GM21723 (cell line): ENCODE results near the gene SECTM1.

ENCODE experiments used
- ATAC-seq: cut with Tn5 transposase; IDR thresholded peaks from one replicate; pipeline ENCODE4 v1.9.1; 2021; ENCODE audit warnings: mild to moderate bottlenecking, moderate library complexity; ENCODE audit not compliant: unreplicated experiment

The SECTM1 gene

DNA sequence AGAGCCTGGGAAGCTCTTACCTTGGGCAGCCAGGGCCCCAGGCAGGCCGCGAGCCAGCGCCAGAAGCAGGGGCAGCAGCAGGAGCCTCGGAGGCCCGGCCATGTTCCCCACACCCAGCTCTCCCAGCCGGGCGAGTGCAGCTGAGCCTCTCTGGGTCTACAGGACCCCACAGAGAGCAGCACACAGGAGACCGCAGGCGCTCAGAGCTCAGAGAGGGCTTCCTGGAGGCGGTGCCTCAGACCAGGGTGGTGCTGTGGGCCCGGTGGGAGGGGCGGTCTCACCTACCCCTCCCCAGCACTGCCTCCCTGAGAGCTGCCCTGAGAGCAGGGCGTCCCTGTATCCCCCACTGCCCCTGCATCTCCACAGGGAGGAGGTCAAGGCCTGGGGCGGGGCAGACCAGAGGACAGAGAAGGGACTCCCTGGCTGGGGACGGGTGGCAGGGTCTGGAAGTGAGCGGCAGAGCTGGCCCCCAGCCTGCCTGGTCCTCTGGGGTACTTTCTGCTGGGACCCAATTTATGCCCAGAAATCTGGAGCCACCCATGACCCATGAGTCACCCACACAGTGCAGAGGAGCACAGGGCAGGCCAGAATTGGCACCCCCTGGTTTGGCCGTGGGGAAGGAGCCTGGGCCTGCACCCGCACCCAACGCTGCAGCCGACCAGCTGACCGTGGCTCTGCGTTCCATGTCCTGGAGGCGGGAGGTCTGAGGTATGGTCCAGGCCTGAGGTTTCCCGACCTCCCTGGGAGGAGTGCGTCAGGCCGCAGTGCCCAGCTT lies 16.0 kb downstream of the SECTM1 start, which contains the start of gene CD7:
TSS of gene CD7 (minus strand) at position 215 of the 775 bp plus-strand sequence. CDS start at position 102, 113 bp downstream.
- no peak for ATAC-seq

DNA sequence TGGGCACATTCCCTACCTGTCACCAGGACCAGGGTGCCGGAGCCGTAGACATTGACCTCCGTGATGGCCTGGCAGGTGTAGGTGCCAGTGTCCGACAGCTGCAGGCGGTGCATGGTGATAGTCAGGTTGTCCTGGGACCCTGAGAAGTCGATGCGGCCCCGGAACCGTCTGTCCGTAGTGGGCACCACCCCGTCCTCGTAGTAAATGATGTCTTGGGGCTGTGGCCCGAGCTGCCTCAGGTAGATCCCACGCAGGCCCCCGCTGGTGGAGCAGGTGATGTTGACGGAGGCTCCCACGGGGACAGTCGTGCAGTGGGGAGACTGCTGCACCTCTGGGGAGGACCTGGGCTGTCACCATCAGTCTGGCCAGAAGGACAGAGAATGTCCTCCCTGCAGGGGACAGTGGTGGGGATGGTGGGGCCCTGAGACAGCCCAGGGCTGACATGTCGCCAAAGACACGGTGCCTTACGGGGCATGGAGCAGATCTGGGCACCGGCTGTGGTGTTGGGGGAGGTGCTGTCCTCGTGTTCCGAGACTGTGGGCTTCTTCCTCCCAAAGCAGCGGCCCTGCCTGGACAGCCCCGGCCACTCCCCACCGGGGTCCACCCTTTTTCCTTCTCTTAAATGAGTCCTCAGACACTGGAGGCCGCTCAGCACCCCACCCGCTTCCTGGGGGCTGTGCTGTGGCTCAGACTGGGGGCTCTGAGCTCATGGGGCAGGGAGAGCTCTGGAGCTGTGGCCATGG lies 16.7 kb downstream of the SECTM1 start:
- ATAC-seq: no peak

DNA sequence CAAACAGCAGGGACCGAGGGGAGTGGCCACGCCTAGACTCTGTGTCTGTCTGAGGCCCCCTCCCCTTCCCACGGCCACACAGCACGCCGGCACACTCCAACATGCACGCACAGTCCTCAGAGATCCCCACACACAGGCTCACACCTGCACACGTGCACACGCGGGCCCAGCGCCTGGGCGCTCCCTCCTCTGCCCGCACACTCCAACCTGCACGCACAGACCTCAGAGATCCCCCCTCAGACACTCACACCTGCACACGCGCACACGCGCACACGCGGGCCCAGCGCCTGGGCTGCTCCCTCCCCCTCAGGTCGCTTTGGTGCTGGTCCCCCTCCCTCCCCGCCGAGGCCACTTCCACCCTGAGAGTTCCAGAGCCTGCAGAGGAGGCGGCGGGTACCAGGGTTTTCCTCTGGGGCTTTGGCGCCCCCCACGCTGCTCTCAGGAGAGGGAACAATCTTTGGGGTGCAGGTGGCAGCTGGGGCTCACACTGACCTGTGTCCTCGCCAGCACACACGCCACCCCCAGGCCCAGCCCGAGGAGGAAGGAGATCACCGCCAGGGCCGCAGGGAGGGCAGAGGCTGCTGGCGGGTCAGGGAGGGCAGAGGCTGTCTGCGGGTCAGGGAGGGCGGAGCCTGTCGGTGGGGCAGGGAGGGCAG lies 17.7 kb downstream of the SECTM1 start:
- ATAC-seq: no peak

DNA sequence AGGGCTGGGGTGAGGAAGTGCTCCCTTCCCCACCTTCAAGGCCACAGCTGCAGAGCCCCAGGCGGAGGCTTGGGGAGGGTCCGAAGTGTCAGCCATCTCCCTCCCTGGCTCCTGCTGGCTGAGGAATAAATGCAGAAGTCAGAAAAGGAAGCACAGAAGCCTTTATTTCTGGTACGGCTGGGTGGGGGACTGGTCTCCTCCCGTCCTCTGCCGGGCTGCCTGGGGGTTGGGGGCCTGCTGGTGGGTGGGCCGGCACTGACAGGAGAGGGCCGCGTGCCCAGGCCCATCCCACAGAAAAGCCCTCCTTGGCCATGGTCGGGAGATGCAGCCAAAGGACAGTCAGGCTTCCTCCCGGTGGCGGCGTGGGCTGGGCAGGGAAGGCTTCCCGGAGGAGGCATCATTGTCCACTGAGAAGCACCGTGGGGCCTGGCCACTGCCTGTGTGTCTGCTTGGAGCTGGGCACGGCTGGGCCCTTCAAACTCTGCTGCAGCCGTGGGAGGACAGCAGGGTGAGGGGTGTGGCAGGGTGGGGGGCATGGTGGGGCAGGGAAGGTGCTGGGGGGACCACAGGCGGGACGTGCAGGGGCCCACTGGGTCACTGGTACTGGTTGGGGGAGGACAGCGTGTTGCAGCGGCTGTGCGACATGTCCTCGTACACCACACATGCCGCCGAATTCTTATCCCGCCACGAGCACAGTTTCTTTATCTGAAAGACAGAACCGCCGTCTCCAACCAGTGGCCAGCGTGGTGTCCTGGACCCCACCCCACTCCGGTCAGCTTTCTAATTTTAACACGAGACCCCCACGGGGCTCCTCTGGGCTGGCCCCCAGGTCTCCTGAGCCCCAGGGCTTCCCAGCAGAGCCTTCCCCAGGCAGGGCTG lies 18.6 kb downstream of the SECTM1 start:
- ATAC-seq: no peak

DNA sequence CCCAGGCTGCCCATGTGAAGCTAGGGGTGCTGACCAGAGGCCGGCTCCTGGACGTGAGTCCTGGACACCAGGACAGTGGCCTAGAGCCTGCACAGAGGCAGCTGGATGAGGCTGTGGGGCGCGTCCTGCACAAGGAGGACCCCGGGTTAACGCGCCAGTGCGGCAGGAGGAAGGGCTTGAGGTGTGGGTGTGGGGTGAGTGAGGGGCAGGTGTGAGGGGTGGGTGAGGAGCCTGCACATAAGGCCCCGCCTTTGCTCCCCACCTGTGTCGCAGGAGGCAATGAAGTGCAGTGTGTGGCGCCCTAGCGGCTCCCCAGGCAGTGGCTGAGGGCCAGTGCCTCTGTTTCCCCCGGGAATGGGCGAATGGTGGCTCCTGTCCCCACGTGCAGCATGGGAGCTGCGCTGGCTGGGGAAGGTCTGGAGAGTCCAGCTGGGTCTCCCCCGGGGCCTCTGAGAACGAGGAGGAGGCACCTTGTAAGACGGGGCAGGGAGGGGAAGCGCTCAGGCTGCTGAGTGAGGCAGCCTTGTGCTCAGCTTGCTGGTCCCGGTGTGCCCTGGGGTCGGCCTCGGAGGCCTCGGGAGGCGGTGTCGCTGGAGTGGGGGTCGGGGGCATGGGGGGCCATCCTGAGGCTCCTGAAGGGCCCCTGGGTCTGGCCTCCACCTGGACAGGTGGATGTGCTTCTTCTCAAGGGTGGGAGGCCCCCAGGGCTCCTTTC lies 19.4 kb downstream of the SECTM1 start:
- no peak for ATAC-seq

DNA sequence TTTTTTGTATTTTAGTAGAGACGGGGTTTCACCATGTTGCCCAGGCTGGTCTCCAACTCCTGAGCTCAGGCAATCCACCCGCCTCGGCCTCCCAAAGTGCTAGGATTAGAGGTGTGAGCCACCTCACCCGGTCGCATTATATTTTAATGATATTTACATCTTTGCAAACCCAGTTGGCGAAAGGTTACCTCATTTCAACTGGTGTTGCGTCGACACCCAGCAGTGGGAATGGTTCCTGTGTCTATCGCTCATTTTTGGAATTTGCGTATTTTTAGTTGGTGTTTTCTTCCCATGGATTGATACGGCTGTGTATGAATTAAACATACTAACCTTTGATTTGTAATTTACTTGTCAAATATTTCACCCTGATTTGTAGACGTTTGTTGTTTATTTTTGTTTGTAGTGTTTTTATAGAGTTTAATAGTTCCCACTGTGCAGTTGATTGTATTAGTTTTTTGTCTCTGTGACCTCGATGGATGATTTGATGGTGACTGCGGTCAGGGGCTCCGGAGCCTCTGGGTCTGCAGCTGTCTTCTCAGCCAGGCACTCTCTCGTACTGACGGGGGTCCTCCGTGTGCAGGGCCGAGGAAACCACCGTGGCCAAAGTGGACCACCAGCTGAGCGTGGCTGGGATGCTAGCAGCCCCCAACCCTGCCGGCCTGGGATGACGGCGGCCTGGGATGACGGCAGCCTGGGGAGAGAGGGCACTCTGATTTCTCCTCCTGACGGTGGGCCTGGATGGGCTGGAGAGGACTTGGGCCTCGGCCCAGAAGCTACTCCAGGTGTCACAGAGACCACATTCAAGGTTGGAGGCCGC lies 20.2 kb downstream of the SECTM1 start:
- ATAC-seq: no peak

DNA sequence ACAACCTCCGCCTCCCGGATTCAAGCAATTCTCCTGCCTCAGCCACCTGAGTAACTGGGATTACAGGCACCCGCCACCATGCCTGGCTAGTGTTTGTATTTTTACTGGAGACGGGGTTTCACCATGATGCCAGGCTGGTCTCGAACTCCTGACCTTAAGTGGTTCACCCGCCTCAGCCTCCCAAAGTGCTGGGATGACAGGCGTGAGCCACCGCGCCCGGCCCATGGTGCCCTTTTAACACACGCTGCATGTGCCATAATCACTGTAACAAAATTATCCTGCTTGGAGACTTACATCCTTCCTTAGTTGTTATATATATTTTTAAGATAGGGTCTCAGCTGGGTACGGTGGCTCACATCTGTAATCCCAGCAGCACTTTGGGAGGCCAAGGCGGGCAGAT lies 21.6 kb downstream of the SECTM1 start:
- ATAC-seq: no peak

DNA sequence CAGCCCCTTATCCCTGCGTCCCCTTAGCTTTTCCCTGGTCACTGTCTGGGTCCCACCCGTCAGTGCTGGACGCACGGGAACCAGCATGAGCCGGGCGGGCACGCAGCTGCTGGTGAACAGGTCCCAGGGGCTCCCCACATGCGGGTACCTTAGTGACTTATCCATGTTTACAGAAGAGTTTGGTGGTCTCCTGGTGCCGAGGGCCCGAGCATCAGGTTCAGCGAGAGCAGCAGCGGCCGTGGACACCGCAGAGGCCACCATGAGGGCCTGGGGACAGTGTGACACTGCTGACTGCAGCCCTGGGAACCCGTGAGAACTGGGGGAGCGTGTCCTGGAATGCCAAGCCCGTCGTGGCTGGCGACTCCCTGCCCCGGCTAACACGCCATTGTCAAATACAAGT lies 22.7 kb downstream of the SECTM1 start:
- ATAC-seq: no peak

DNA sequence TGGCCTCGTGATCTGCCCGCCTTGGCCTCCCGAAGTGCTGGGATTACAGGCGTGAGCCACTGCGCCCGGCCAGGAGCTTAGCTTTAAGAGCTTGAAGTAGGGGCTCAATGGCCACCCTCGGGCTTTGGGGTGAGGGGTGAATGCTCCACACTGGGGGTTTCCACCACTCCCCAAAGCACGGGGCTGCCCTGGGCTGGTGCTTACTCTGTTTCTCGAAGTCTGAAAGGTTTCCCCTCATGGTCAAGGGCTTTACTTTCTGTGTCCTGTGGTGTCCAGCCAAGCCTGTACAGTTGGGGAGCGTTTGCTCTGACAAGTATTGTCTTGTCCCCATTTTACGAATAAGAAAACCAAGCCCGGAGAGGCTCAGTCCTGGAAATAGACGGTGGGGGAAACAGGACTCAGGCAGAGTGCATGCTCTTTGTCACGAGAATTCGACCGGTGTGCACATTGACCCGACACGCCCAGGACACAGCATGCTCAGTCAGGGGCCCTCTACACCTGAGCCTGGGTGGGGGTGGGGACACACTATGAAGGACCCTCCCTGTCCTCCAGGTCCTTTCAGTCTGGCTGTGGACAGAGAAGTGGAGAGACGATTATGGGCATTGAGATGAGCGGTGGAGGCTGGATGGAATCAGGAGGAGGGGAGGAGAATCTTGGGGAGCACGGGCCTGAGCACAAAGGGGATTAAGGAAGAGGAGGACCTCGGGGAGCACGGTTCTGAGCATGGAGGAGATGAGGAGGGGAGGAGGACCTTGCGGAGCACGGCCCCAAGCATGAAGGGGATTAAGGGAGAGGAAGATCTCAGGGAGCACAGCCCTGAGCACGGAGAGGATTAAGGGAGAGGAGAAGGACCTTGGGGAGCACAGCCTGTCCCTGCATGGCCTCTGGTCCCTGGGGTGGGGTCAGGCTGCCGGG lies 23.7 kb downstream of the SECTM1 start:
- no peak for ATAC-seq

DNA sequence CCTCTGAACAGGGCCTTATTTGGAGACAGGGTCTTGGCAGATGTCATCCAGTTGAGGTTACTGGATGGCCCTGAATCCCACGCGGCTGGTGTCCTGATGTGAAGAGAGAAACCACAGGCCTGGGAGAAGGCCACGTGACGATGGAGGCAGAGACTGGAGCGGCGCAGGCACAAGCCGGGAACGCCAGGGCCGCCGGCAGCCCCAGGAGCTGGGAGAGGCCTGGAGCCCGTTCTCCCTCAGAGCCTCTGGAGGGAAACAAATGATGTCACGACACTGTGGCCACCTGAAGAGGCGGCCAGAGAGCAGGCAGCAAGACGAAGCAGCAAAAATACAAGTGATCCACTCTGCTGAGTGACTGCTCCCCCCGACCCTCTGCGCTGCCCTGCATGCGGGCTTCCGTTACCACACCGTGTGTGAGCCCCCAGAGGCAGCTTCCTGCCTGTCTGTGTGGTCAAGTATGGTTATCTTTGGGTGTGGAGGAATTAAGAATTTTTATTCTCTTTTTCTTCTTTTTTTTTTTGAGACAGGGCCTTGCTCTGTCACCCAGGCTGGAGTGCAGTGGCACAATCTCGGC lies 27.8 kb downstream of the SECTM1 start:
- no peak for ATAC-seq

DNA sequence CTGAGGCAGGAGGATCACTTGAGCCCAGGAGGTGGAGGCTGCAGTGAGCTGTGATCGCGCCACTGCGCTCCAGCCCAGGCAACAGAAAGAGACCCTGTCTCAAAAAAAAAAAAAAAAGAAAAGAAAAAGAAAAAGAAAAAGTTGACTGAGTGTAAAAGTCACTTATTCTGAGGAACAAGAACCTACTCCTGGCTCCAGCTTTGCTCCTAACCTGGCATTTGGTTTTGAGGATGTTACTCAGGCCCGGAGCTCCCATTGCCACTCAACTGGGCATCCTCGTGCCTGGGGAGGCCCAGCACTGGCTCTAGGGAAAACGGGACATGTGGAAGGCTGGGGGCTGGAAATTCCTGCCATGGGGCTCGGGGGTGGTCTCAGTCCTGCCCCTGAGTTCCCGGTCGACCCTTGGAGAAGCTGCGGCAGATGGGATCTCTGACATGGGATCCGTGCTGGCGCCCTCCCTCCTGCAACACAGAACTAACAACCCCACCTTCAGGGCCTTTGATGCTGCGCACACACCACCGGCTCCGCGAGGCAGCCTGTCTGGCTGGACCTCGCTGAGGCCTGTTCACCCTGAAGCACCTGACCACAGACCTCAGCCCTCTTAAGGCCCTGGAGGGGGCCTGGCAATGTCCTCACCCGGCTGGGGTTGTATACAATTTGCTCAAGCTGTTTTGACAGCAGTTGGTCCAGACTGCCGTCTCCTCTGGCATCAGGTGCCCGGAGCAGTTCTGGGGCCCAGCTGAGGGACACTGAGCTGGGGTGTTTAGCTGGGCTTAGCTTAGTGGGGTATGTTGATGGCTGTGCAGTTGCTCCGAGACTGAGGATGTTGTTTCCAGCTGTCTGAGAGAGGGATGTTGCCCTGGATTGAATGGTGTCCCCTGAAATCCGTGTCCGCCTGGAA lies 28.5 kb downstream of the SECTM1 start:
- no peak for ATAC-seq

DNA sequence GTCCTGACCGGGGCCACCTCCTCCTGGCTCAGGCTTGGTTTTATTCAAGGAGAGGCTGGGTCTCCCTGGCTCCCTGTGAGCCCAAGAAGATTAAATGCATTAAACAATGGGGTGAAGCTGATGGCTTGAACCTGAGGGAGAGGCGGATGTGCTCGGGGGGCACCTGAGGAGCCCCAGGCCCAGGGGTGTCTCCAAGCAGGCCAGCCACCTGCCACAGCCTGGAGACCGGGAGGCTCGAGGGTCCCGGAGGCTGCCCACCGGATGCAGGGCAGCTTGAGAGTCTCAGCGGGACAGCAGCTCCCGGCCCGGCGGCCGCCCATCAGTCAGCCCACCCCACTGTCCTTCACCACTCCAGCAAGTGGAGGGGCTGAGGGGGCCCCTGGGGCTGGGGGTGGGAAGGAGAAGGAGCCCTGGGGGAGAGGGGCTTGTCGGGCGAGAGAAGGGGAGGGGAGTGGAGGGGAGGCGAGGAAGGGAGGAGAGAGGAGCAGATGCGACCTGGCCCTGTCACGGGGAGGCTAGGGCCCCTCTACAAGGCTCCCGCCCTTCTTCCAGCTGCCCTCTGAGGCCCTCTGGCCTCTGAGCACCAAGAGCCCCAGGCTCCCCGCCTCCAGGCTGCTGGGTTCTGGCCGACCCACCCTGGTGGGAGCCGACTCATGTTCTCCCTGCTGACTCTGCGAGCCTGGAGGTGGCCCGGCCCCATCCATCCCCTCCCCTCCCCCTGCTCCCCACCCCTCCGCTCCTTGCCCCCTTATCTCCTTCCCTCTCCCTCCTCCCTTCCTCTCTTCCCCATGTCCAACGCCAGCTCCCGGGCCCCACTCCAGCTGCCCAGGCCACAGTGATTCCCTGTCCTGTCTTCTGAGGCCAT lies 29.4 kb downstream of the SECTM1 start:
- ATAC-seq: no peak

DNA sequence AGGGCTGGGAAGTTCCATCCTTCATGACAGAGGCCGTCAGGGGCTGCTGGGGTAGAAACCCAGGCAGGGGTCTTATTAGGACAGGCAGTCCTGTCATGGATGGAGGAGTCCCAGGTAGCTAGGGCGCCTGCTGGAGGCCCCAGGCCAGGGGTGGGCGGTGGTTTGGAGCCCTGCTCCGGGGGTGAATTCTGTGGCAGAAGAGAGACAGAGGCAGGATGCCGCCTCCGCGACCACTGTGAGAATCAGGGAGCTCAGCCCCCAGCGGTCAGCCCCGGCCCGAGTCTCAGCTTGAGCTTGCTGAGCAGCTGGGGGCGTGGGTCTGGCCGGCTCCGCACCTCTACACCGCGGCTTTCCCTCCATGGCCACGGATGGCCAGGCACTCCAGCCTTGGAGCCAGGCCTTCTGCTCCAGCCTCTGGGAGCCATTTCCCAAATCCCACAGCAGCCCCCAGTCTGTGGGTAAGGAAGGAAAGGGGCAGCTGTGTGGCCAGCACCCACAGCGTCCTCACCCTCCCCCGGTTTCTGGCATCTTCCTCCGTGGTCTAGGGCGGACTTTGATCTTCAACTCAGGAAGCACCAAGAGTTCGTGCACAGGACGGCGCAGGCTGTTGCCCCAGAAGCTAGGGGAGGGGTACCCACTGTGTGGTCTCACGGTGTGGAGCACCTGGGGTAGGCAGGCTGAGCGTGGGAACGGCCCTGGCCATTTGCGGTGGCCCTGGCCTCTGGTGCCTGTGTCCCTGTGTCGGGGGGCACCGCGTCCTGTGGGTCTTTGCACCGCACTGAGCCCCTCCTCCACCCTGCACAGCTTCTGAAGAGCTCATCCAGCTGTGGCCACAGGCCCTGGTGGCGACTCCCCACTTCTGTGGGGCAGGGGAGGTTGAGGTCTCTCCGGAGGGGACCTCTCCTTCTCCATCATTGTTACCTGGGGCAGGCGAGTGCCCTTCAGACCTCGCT lies 30.3 kb downstream of the SECTM1 start:
- ATAC-seq: no peak

DNA sequence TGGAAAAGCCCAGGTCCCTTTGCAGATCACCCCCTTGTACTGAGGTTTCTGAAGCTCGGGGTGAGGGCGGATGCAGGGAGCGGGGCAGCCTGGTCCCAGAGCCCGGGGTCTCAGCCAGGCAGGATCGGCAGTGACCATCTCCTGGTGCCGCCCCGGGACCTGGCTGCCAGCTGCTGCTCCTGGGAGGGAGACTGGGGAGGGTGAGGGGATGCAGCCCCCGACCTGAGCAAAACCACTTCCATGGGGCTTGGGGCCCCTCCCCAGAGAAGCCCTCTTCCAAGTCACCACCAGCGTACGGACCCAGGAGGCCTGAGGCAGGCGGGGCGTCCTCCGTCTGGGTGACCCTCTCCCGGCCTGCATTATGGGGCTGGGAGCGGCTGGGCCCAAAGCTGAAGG lies 31.0 kb downstream of the SECTM1 start:
- no peak for ATAC-seq
